Kidney (tissue), 14 donors: ENCODE measurements around the gene MED25. TPM values are rescaled to one million over a fixed set of nuclear protein-coding genes. Genes with fewer than 3 reads are reported as not detected.

Source experiments
- DNase-seq, 5 donors: peaks; one replicate each; pipeline ENCODE4 v3.0.0-alpha.2; 2013 to 2020
- FAIRE-seq: peaks from 2 replicates; lab custom pipeline; 2012; peaks lifted over from hg19 to GRCh38; lab: Jason Lieb, UNC
- H3K27ac ChIP-seq, 2 donors: one replicate each; pipeline ENCODE4 v1.7.0; 2013; ENCODE audit warnings: low read depth in 2 of 2, low read length in 2 of 2, inconsistent platforms in 1 of 2
- H3K27me3 ChIP-seq: one replicate; pipeline ENCODE4 v1.7.1; 2013; ENCODE audit warnings: low read length, inconsistent platforms; ENCODE audit not compliant: control insufficient read depth, insufficient read depth
- H3K36me3 ChIP-seq, 3 donors: one replicate each; pipeline versions ENCODE4 v1.7.0 to v1.7.1; 2013; ENCODE audit warnings: low read length in 3 of 3, control low read depth in 1 of 3, inconsistent platforms in 1 of 3; ENCODE audit not compliant: insufficient read depth in 3 of 3, control insufficient read depth in 2 of 3
- H3K4me1 ChIP-seq, 3 donors: one replicate each; pipeline versions ENCODE4 v1.7.0 to v1.7.1; 2013; ENCODE audit warnings: low read length in 3 of 3, inconsistent platforms in 1 of 3, low read depth in 1 of 3; ENCODE audit not compliant: control insufficient read depth in 2 of 3, insufficient read depth in 2 of 3
- H3K4me3 ChIP-seq, 3 donors: one replicate each; pipeline versions ENCODE4 v1.7.0 to v1.8.1; 2013; ENCODE audit warnings: low read length in 3 of 3, control low read depth in 1 of 3, inconsistent platforms in 1 of 3
- H3K9ac ChIP-seq, 3 donors: one replicate each; pipeline versions ENCODE4 v1.7.0 to v1.7.1; 2013; ENCODE audit warnings: low read length in 3 of 3, control low read depth in 1 of 3, inconsistent platforms in 1 of 3
- H3K9me3 ChIP-seq, 3 donors: one replicate each; pipeline versions ENCODE4 v1.7.0 to v1.7.1; 2013; ENCODE audit warnings: low read length in 3 of 3, control low read depth in 1 of 3, inconsistent platforms in 1 of 3; ENCODE audit not compliant: control insufficient read depth in 2 of 3, insufficient read depth in 1 of 3
- CTCF ChIP-seq: IDR thresholded peaks from 3 replicates; pipeline ENCODE4 v1.5.1; 2012; ENCODE audit warnings: mild to moderate bottlenecking, moderate library complexity, borderline replicate concordance; ENCODE audit not compliant: insufficient read depth; ENCODE audit errors: extremely low read depth
- intact Hi-C: fragments of 100-400 bp; cut with DNase I; formaldehyde crosslinking; loops from one replicate; pipeline ENCODE4 v1.11.1; 2022
- polyA plus RNA-seq: library from polyadenylated mRNA; stranded (reverse); fragments of 350-450 nt; fragmentation: Illumina TruSeq; extraction: RNeasy Lipid Tissue Mini Kit (QIAGEN cat#74804); gene quantifications from one replicate; pipeline ENCODE4 v1.2.3, GENCODE V29; 2014; ENCODE audit warnings: low read depth, low replicate concordance; ENCODE audit not compliant: insufficient read depth
- total RNA-seq: library from RNA; stranded (reverse); fragmentation: NEBNext Ultra II Directional; extraction: Animal tissue kit (Norgen Biotek cat#: 25700); gene quantifications from one replicate; pipeline ENCODE4 v1.2.1, GENCODE V29; 2021
- donor health status: control.
- donor health status: control.
- donor health status: control.
- donor health status: control.
- donor health status: control.
- donor health status: DM: yes; HTN: yes; CAD: no.
- donor health status: Normal renal cell carcinoma (clear cell type).

Gene MED25
- total and polyA plus RNA-seq, 2 donors from 2014 or later = 37.3 to 53.2 TPM

- DNase-seq (peak in 2 of 5 donors; percentile 51 to 75), FAIRE-seq (no peak)
- intact Hi-C loops = no loop called here
- H3K4me1 ChIP-seq = peaks cover 4 to 12% (median 8%) of the 10 kb centered on the region in 3 donors
- no peak overlapping the region for H3K4me3 ChIP-seq
- H3K9ac ChIP-seq = no peak overlapping the region
- TF ChIP-seq CTCF = no peak
- H3K9me3 ChIP-seq = no peaks in the 10 kb centered on the region
- no peaks in the 10 kb centered on the region for H3K27me3 ChIP-seq
- H3K27ac ChIP-seq = no peak overlapping the region
- peaks cover 0 to 16% (median 8%) of the 10 kb centered on the region in 3 donors for H3K36me3 ChIP-seq
Measured at GRCh38 chr19:49805822-49806619, 12.1 kb upstream of the MED25 start.

- Histone ChIP-seq H3K4me3 (no peak overlapping the region), H3K27me3 (no peaks in the 10 kb centered on the region), H3K9me3 (no peaks in the 10 kb centered on the region), H3K4me1 (peaks cover 4 to 14% (median 8%) of the 10 kb centered on the region in 3 donors), H3K27ac (no peak overlapping the region), H3K36me3 (peaks cover 0 to 16% (median 8%) of the 10 kb centered on the region in 3 donors), H3K9ac (no peak overlapping the region)
- FAIRE-seq (no peak), DNase-seq (peak in 2 of 5 donors; percentile 63)
- TF ChIP-seq CTCF = no peak
- intact Hi-C loops = no loop called here
Measured at GRCh38 chr19:49806620-49806959, 11.5 kb upstream of the MED25 start.

- Histone ChIP-seq H3K4me3 (no peak overlapping the region), H3K36me3 (peaks cover 0 to 16% (median 8%) of the 10 kb centered on the region in 3 donors), H3K9ac (no peak overlapping the region), H3K27me3 (no peaks in the 10 kb centered on the region), H3K9me3 (no peaks in the 10 kb centered on the region), H3K4me1 (peaks cover 4 to 15% (median 8%) of the 10 kb centered on the region in 3 donors), H3K27ac (no peak overlapping the region)
- no peak for FAIRE-seq
- intact Hi-C loops = no loop called here
- no peak for TF ChIP-seq CTCF
- peak in 1 of 5 donors; percentile 72 for DNase-seq
Measured at GRCh38 chr19:49807058-49807903, 10.8 kb upstream of the MED25 start.
